SK-MEL-5 (cell line): ENCODE measurements around the gene ADGRF4. TPM values are rescaled to one million over a fixed set of nuclear protein-coding genes. Genes with fewer than 3 reads are reported as not detected.
"Not testable (repeated sequence)": the region's sequence is repeated elsewhere in the genome, so short reads cannot be mapped to it uniquely, and the experiment has no call there.

ENCODE experiments used
- DNase-seq: peaks from one replicate; pipeline ENCODE4 v3.0.0-alpha.2; 2016; ENCODE audit warnings: low read depth, low spot score
- in situ Hi-C: cut with HindIII; loops from 2 replicates; pipeline ENCODE4 v1.10.0; 2016; ENCODE audit warnings: low sequenced_read_pairs, high pct_unique_total_duplicates, low pct_unique_long_range_greater_than_20kb
- total RNA-seq: library from RNA; depleted of rRNA; stranded (reverse); fragments of >200 nt; shearing (Covaris generic); gene quantifications from 2 replicates; pipeline ENCODE4 v1.2.3, GENCODE V29; 2014

ADGRF4 gene
- total RNA-seq, 1 experiment from 2014 or later: 0.11 TPM

GRCh38 chr6:47718571-47718970 is 20.2 kb downstream of the ADGRF4 start:
- in situ Hi-C loops: no loop called here
- no peak for DNase-seq

- DNase-seq: no peak
- in situ Hi-C loops: no loop called here
Measured at GRCh38 chr6:47721189-47721588, 22.8 kb downstream of the ADGRF4 start.

- in situ Hi-C loops: no loop called here
- peak; percentile 48 for DNase-seq
Measured at GRCh38 chr6:47722194-47722593, 23.8 kb downstream of the ADGRF4 start.

GRCh38 chr6:47724300-47724699 is 25.9 kb downstream of the ADGRF4 start:
- in situ Hi-C loops: no loop called here
- no peak for DNase-seq

GRCh38 chr6:47727391-47727790 is 29.0 kb downstream of the ADGRF4 start:
- in situ Hi-C loops: no loop called here
- DNase-seq: no peak

- in situ Hi-C loops: no loop called here
- DNase-seq: no peak
Measured at GRCh38 chr6:47729019-47729418, 30.6 kb downstream of the ADGRF4 start.

GRCh38 chr6:47729457-47729856 is 31.1 kb downstream of the ADGRF4 start:
- in situ Hi-C loops: no loop called here
- no peak for DNase-seq

GRCh38 chr6:47733879-47734558 is 35.6 kb downstream of the ADGRF4 start:
- in situ Hi-C loops: no loop called here
- DNase-seq: peak; percentile 60

GRCh38 chr6:47734831-47735481 is 36.6 kb downstream of the ADGRF4 start:
- in situ Hi-C loops: no loop called here
- DNase-seq: no peak

- in situ Hi-C loops: no loop called here
- DNase-seq: no peak
Measured at GRCh38 chr6:47736083-47736700, 37.8 kb downstream of the ADGRF4 start.

- in situ Hi-C loops: no loop called here
- DNase-seq: no peak
Measured at GRCh38 chr6:47737406-47737805, 39.0 kb downstream of the ADGRF4 start.

- in situ Hi-C loops: no loop called here
- no peak for DNase-seq
Measured at GRCh38 chr6:47740714-47741113, 42.3 kb downstream of the ADGRF4 start.

GRCh38 chr6:47741807-47742206 is 43.4 kb downstream of the ADGRF4 start:
- no peak for DNase-seq
- in situ Hi-C loops: no loop called here

GRCh38 chr6:47743744-47744143 is 45.4 kb downstream of the ADGRF4 start:
- DNase-seq: no peak
- in situ Hi-C loops: no loop called here

GRCh38 chr6:47745269-47745668 is 46.9 kb downstream of the ADGRF4 start:
- in situ Hi-C loops, DNase-seq: not testable (repeated sequence)

GRCh38 chr6:47749757-47750156 is 51.4 kb downstream of the ADGRF4 start:
- no peak for DNase-seq
- in situ Hi-C loops: no loop called here

GRCh38 chr6:47752801-47753200 is 54.4 kb downstream of the ADGRF4 start:
- no peak for DNase-seq
- in situ Hi-C loops: no loop called here

- in situ Hi-C loops: no loop called here
- DNase-seq: no peak
Measured at GRCh38 chr6:47759364-47759763, 61.0 kb downstream of the ADGRF4 start.

- in situ Hi-C loops: no loop called here
- DNase-seq: no peak
Measured at GRCh38 chr6:47762502-47762901, 64.1 kb downstream of the ADGRF4 start.
